Inflammatory macrophage (primary cell): ENCODE results near the gene RARRES1.
A peak's percentile ranks its signal among the peaks of the same experiment; 100 is the strongest.

ENCODE experiments used
- DNase-seq, 2 donors: peaks; one replicate each; pipeline ENCODE4 v3.0.0-alpha.2; 2020 to 2022

Gene RARRES1

DNA sequence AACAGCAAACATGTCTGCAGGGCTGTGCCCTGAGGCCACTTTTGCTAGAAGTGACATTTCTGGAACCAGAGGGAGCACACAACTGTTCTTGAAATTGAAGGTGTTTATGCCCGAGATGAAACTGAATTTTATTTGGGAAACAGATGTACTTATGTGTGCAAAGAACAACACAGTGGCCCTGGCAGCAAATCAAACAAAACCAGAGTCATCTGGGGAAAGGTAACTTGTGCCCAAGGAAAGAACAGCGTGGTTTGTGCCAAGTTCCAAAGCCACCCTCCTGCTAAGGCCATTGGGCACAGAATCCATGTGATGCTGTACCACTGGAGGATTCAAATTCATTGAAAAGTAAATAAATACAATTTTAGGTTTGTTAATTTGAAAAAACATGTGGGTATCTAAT lies 31.2 kb upstream of the RARRES1 start:
- DNase-seq = no peak

GRCh38 chr3:158762701-158763100 lies 30.4 kb upstream of the RARRES1 start:
- DNase-seq = no peak

- DNase-seq = no peak
Observed at GRCh38 chr3:158761350-158761749, 29.1 kb upstream of the RARRES1 start.

DNA sequence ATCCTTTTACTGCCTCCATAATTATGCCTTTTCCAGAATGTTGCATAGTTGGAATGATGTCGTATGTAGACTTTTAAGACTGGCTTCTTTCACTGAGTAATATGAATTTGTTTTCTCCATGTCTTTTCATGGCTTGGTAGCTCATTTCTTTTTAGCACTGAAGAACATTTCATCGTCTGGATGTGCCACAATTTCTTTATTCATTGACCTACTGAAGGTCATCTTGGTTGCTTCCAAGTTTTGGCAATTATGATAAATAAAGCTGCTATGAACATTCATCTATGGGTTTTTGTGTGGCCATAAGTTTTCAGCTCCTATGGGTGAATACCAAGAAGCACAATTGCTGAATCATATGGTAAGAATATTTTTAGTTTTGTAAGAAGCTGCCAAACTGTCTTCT lies 23.2 kb upstream of the RARRES1 start:
- DNase-seq = no peak

DNA sequence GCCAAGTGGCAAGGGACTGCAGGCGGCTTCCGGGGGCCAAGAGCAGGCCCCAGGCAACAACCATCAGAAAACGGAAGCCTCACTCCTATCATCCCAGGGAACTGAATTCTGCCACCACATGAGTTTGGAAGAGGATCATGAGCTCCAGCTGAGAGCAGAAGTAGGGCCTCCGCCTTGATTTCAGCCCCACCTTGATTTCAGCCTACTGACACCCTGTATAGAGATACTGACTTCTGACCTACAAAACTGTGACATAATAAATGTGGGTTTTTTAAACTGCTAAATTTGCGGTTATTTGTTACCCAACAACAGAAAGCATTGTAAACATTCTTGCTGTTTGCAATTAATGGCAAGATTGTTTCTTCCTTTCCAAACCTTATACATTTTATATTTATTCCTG lies 21.6 kb upstream of the RARRES1 start:
- peak; percentile 56 to 67 for DNase-seq

- DNase-seq = no peak
Observed at GRCh38 chr3:158751316-158751715, 19.1 kb upstream of the RARRES1 start.

DNA sequence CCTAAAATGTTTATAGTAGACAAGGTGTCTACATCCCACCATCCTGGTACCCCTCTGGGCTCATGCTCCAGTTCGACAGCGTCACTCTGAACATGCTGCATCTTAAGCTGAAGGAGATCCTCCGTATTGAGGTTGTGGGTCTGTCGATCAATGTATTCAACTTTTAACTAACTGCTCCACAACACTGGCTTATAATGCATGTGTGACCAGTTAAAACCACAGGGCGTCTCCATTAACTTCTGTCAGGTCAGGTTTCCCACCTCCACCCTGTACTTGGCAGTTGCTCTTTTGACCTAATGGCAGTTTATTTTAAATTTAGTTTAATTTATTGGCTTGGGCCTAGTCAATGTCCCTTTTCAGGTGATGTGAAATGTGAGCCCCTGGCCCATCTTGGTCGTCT lies 17.8 kb upstream of the RARRES1 start:
- no peak for DNase-seq

- no peak for DNase-seq
Observed at GRCh38 chr3:158749526-158749925, 17.3 kb upstream of the RARRES1 start.

- peak; percentile 88 to 96 for DNase-seq
Observed at GRCh38 chr3:158748237-158748828, 16.1 kb upstream of the RARRES1 start.

GRCh38 chr3:158747417-158747816 lies 15.2 kb upstream of the RARRES1 start:
- DNase-seq = no peak

GRCh38 chr3:158745551-158745950 lies 13.3 kb upstream of the RARRES1 start:
- DNase-seq = peak in 1 of 2 donors; percentile 20

DNA sequence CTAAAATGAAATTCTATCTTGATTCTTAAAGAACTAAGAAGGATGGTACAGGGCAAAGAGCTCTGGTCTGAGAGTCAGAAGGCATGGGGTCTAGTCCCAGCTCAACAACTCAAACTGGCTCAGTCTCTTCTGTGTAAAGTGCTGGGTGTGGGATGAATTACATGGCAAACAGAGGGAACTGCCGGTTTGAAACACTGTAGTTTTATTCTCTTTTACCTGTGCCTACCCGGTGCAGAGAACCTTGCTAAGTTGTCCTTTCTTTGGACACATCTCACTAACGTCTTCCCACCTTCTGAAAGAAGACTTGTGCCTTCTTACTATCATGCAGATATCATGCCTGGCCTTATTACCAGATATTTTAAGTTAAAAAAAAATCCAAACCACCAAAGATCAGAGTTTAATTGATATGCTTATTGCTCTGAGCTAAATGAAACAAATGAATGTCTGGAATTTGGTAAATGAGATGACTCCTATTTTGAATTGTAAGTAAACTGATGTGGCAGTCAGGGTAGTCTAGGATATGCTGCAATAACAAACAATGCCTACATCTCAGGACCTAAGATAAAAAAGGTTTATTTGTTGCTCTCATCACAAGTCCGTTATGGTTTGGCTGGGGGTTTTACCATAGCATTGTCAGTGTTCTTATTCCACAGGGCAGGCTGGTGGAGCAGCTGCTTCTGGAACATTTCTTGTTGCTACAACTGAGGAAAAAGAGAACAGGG lies 12.5 kb upstream of the RARRES1 start:
- no peak for DNase-seq

GRCh38 chr3:158743664-158744566 lies 11.7 kb upstream of the RARRES1 start:
- no peak for DNase-seq

DNA sequence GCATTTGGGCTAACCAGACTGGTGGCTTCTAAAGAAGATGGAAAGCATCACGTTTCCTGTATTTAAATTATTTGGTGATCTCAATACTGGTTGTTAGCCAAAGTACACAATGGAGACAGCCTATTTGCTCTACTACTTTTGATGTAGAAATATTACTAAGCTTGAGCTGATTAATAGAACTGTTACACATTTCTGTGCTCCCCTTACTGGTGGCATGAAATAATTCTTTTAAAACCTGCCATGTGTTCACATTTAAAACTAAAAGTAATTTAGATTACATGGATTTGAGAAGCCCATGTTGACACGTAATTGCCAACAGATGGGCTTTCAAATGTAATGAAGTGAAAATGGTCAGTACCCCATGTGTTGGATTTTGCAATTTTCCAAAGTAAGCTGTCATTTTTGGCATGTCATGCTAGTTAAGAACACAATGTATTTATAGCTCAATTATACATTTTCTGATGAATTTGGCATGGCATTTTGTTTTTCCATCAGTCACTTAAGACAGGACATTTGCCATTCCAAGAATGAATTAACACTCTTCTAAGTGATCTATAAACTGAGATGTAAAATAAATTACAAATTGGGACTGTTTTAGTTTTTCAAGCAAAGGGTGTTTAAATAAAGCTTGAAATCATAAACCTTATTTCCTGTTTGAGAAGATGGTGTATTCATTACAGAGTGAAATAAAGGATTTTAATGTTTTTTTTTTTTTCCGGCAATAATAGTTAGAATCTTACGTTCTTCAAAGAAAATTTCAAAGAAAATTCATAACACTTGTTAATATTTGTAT lies 10.8 kb upstream of the RARRES1 start:
- DNase-seq = no peak

DNA sequence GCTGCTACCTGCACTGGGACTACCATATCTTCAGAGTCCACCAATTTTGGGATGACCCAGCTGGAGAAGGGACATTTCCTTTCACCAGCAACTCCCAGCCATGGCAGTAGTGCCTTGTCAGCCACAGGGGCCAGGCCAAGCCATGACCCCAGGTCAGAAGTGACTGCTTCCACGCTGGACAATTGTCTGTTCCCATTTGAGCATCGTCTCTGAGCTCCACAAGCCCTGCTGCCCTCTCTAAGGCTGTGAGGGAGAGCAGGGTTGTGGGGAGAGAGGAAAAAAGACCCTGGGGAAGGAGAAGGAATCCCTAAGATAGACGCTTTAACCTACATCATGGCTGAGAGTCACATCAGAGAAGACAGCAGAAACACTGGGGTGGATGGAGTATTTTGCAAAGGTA lies 7.4 kb upstream of the RARRES1 start:
- DNase-seq = no peak

- DNase-seq = no peak
Observed at GRCh38 chr3:158739078-158739477, 6.8 kb upstream of the RARRES1 start.

GRCh38 chr3:158738653-158739052 lies 6.4 kb upstream of the RARRES1 start:
- no peak for DNase-seq

DNA sequence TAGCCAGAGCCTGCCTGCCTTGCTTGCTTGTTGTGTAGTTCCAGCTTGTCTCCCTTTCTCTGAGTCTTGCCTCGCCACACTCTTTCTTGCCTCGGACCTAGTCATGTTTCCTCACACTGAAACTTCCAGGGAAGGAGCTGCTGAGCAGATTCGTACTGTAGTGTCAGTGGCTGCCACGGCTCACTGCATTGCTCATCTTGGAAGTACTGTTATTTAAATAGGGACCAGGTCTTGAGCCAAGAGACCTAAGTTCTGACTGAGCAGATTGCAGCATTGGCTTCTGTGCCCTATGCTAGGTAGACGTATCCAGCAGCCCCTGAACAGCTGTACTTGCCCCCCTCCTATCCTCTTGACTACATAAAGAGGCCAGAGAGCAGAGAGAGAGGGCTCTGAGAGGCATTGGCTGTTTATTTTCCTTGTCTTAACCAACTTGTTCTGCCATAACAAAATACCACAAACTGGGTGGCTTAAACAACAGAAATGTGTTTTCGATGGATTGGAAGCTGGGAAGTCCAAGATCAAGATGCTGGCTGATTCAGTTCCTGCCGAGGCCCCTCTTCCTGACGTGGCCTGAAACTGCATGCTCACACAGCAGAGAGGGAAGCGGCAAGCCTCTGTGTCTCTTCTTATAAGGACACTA lies 5.8 kb upstream of the RARRES1 start:
- no peak for DNase-seq

GRCh38 chr3:158737410-158737809 lies 5.2 kb upstream of the RARRES1 start:
- no peak for DNase-seq

DNA sequence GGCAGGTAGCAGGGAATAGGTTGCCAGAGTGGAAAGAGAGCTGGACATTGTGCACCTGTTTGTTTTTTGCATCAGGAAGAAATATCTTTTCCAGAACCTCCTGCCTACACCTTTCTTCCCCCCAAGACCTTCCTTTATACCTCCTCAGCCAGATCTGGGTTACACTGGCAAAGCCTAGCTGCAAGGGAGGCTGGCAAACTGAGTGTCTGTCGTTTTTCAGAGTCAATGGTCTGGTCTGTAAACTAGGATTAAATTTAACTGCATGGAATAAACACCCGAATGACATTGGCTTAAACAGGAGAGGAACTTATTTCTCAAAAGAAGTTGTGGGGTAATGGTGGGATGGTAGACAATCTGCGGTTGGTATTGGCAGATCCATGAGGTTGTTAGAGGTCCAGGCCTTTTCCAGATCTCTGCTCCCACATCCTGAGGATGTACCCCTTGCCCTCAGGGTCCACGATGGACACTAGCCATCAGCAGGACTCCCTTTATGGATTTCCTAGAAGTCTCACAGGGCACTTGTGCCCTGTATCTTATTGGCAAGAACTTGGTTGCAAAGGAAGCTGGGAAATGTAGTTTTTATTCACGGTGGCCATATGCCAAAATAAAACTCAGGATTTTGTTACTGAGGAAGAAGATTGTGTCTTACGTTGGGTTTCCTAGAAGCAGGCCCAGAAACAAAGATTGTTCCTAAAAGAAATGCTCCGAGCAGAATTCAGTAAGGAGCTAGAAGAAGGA lies 3.2 kb upstream of the RARRES1 start:
- DNase-seq = no peak

- DNase-seq = peak in 1 of 2 donors; percentile 35
Observed at GRCh38 chr3:158733656-158734055, 1.4 kb upstream of the RARRES1 start.

DNA sequence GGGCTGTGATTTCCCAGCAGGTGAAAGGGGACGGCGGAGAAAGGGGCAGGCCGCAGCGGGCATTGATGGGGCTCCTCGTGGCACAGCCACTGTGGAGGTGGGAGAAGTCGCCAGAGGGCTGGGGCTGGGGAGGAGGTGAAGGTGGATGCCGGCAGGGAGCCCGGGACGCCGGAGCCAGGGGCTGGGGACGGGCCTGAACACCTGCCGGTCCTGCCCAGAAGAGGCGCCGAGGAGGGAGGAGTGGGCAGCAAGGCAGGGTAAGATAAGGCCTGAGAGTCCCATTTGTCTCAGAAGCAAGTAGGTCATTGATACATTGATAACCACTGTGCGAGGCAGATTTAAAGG lies 571 bp upstream of the RARRES1 start:
- DNase-seq = no peak
